ENCODE measurements around the gene DYNC2H1. TPM values are rescaled to one million over a fixed set of nuclear protein-coding genes. Genes with fewer than 3 reads are reported as not detected.

DYNC2H1 gene
- total RNA-seq, 2 donors from 2014 or later: 18.1 to 18.2 TPM

- Histone ChIP-seq H3K36me3 (no peaks in the 10 kb centered on the region), H3K9me3 (no peaks in the 10 kb centered on the region), H3K4me1 (replicated peaks) (no peaks in the 10 kb centered on the region), H3K27ac (no peak overlapping the region), H3K27me3 (replicated peaks; ENCODE audit: insufficient read depth) (no peaks in the 10 kb centered on the region), H3K4me3 (no peak overlapping the region)
- no peak for DNase-seq (ENCODE audit: low spot score)
- 37% methylated on average over 3 of the region's 3 CpGs for WGBS
- TF ChIP-seq CTCF (IDR thresholded peaks at IDR 0.05) (no peak), POLR2AphosphoS5 (IDR thresholded peaks at IDR 0.05) (no peak), POLR2A (IDR thresholded peaks at IDR 0.05) (no peak)
- intact Hi-C loops (cut with DNase I): no loop called here
Measured at GRCh38 chr11:103183981-103184611, 74.9 kb downstream of the DYNC2H1 start.

- TF ChIP-seq POLR2AphosphoS5 (IDR thresholded peaks at IDR 0.05) (no peak), POLR2A (IDR thresholded peaks at IDR 0.05) (no peak), CTCF (IDR thresholded peaks at IDR 0.05) (peak in 1 of 4 experiments; percentile 39)
- H3K27me3 ChIP-seq (replicated peaks; ENCODE audit: insufficient read depth): no peaks in the 10 kb centered on the region
- H3K9me3 ChIP-seq: no peaks in the 10 kb centered on the region
- no peaks in the 10 kb centered on the region for H3K36me3 ChIP-seq
- H3K4me3 ChIP-seq: no peak overlapping the region
- WGBS: 70% methylated on average over 3 of the region's 3 CpGs
- H3K27ac ChIP-seq: no peak overlapping the region
- no peak for DNase-seq (ENCODE audit: low spot score)
- intact Hi-C loops (cut with DNase I): no loop called here
- H3K4me1 ChIP-seq (replicated peaks): no peaks in the 10 kb centered on the region
Measured at GRCh38 chr11:103202048-103202651, 92.9 kb downstream of the DYNC2H1 start.

- 95% methylated on average over 1 of the region's 1 CpG for WGBS
- Histone ChIP-seq H3K36me3 (no peaks in the 10 kb centered on the region), H3K27ac (no peak overlapping the region), H3K4me3 (no peak overlapping the region), H3K9me3 (no peaks in the 10 kb centered on the region), H3K4me1 (replicated peaks) (no peaks in the 10 kb centered on the region), H3K27me3 (replicated peaks; ENCODE audit: insufficient read depth) (no peaks in the 10 kb centered on the region)
- DNase-seq (ENCODE audit: low spot score): no peak
- intact Hi-C loops (cut with DNase I): no loop called here
- no peak for TF ChIP-seq POLR2A (IDR thresholded peaks at IDR 0.05)
- TF ChIP-seq POLR2AphosphoS5 (IDR thresholded peaks at IDR 0.05): no peak
Measured at GRCh38 chr11:103210543-103210942, 101.3 kb downstream of the DYNC2H1 start.

GRCh38 chr11:103215812-103216211 lies 106.6 kb downstream of the DYNC2H1 start:
- H3K36me3 ChIP-seq: no peaks in the 10 kb centered on the region
- intact Hi-C loops (cut with DNase I): no loop called here
- H3K27me3 ChIP-seq (replicated peaks; ENCODE audit: insufficient read depth): no peaks in the 10 kb centered on the region
- H3K9me3 ChIP-seq: no peaks in the 10 kb centered on the region
- TF ChIP-seq CTCF (IDR thresholded peaks at IDR 0.05) (no peak), POLR2AphosphoS5 (IDR thresholded peaks at IDR 0.05) (no peak), POLR2A (IDR thresholded peaks at IDR 0.05) (no peak)
- H3K27ac ChIP-seq: no peak overlapping the region
- no peak overlapping the region for H3K4me3 ChIP-seq
- DNase-seq (ENCODE audit: low spot score): no peak
- no peaks in the 10 kb centered on the region for H3K4me1 ChIP-seq (replicated peaks)
- 95% methylated on average over 1 of the region's 1 CpG for WGBS

- Histone ChIP-seq H3K4me1 (replicated peaks) (no peaks in the 10 kb centered on the region), H3K9me3 (no peaks in the 10 kb centered on the region), H3K4me3 (no peak overlapping the region), H3K27ac (no peak overlapping the region), H3K36me3 (no peaks in the 10 kb centered on the region), H3K27me3 (replicated peaks; ENCODE audit: insufficient read depth) (no peaks in the 10 kb centered on the region)
- 96% methylated on average over 1 of the region's 1 CpG for WGBS
- no peak for DNase-seq (ENCODE audit: low spot score)
- TF ChIP-seq POLR2A (IDR thresholded peaks at IDR 0.05) (no peak), CTCF (IDR thresholded peaks at IDR 0.05) (no peak), POLR2AphosphoS5 (IDR thresholded peaks at IDR 0.05) (no peak)
- intact Hi-C loops (cut with DNase I): no loop called here
Measured at GRCh38 chr11:103220133-103220532, 110.9 kb downstream of the DYNC2H1 start.

All from prostate gland (tissue), 2 donors.